Activated T-helper 2 cell treated with anti-CD3 and anti-CD28 coated beads, Interferon-gamma antibody, Interleukin-2, Interleukin-4, amounts not matched to agents 10 μg/mL and 5 μg/mL and 100 μg/mL, durations not matched to agents 14 hours and 24 hours and 36 hours (primary cell): ENCODE results near the gene TTC23. TPM values are rescaled to one million over a fixed set of nuclear protein-coding genes. Genes with fewer than 3 reads are reported as not detected.

Experiments
- DNase-seq: peaks from one replicate; pipeline ENCODE4 v3.0.0; 2021; ENCODE audit warnings: low spot score
- H3K27ac Mint-ChIP-seq: one replicate; pipeline ENCODE4 v1.8.0; 2021; ENCODE audit warnings: mixed read lengths
- H3K27me3 Mint-ChIP-seq: one replicate; pipeline ENCODE4 v1.8.0; 2021; ENCODE audit warnings: low read depth, mixed read lengths
- H3K36me3 Mint-ChIP-seq: one replicate; pipeline ENCODE4 v1.8.0; 2021; ENCODE audit warnings: low read depth, mixed read lengths
- H3K4me1 Mint-ChIP-seq: one replicate; pipeline ENCODE4 v1.8.0; 2021; ENCODE audit warnings: low read depth, mixed read lengths
- H3K4me3 Mint-ChIP-seq: one replicate; pipeline ENCODE4 v1.8.0; 2021; ENCODE audit warnings: low read depth, mild to moderate bottlenecking, moderate library complexity, mixed read lengths
- H3K9me3 Mint-ChIP-seq: one replicate; pipeline ENCODE4 v1.8.0; 2021; ENCODE audit warnings: mixed read lengths
- intact Hi-C: fragments of 100-400 bp; cut with micrococcal nuclease; formaldehyde crosslinking; loops from one replicate; pipeline ENCODE4 v1.15.1; 2023
- total RNA-seq: library from RNA; stranded (reverse); gene quantifications from 2 replicates; pipeline ENCODE4 v1.2.3, GENCODE V29; 2022

TTC23 gene
- total RNA-seq, 1 donor from 2014 or later: 3.9 TPM

DNA sequence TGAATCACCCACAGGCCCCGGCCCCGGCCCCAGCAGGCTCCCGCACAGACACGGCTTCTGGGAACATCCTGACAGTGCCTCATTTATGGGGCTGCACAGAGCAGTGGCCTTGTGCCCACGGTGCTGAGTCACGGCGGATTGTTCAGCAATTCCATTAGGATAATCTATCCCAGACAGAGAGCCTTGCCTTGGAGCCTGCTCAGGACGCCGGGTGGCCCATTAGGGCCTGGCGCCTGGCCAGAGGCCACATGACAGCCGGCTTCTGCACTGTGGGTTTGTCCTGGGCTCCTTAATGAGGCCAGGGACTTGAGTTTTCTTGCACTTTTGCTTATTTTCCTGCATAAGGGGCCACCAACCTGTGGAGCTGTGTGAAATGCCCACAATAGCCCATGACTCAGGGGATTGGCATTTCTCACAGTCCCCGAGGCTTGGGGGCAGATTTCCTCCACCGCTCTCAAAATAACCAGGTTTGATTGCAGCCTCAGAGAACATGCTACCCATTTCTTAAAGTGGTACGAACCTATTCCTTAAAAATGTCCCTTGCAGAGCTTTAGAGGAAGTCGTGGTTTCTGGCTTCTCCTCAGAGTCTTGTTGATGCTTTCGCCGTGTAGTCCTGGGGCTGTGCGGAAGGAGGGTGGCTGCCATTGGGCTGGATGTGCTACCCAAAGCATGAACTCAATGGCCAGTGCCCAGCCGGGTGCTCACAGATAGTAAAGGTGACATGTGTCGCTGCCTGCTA lies 125.5 kb downstream of the TTC23 start:
- H3K9me3 Mint-ChIP-seq: no peaks in the 10 kb centered on the region
- H3K4me1 Mint-ChIP-seq: no peaks in the 10 kb centered on the region
- DNase-seq: no peak
- intact Hi-C loops: no loop called here
- no peaks in the 10 kb centered on the region for H3K36me3 Mint-ChIP-seq
- no peak overlapping the region for H3K4me3 Mint-ChIP-seq
- H3K27me3 Mint-ChIP-seq: no peaks in the 10 kb centered on the region
- no peak overlapping the region for H3K27ac Mint-ChIP-seq

DNA sequence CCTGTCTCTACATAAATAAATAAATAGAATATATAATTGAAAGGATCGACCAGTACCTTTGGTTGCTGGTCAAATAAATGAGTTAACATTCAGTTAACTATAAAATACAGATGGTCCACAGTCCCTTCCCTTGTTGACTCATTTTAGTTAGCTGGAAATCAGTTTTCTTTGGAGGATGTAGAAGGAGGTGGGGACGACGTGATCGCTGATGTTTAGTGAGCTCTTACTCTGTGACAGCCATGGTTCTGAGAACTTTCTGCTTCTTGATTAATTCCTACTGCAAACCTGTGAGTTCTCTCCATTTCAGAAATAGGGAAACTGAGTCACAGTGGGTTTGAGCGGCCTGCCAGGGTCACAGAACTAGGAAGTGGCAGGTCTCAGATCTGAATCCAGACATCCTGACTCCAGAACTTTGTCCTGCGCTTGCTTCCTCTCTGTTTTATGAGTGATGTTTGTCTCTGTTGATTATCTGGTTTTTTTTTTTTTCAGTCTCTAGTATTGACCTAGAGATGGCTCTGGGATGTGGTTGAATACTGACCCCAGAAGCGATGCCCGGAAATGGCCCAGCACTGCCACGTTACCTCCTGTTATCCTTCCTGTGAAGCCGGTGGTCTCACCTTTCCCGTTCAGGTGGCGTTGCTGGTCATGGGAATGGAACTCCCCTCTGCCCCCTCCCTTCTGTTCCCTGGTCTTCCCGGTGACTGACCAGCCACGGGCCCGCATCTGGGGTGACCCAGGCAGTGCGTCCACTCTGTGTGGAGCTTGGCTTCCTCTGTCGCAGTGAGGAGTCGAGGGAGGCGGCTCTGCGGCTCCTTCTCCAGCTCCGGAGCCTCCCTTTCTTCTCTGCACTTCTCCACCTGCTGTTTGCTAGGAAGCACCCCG lies 126.3 kb downstream of the TTC23 start:
- no peak overlapping the region for H3K4me3 Mint-ChIP-seq
- no peak for DNase-seq
- no peak overlapping the region for H3K27ac Mint-ChIP-seq
- intact Hi-C loops: no loop called here
- H3K27me3 Mint-ChIP-seq: no peaks in the 10 kb centered on the region
- no peaks in the 10 kb centered on the region for H3K9me3 Mint-ChIP-seq
- H3K4me1 Mint-ChIP-seq: no peaks in the 10 kb centered on the region
- H3K36me3 Mint-ChIP-seq: no peaks in the 10 kb centered on the region

DNA sequence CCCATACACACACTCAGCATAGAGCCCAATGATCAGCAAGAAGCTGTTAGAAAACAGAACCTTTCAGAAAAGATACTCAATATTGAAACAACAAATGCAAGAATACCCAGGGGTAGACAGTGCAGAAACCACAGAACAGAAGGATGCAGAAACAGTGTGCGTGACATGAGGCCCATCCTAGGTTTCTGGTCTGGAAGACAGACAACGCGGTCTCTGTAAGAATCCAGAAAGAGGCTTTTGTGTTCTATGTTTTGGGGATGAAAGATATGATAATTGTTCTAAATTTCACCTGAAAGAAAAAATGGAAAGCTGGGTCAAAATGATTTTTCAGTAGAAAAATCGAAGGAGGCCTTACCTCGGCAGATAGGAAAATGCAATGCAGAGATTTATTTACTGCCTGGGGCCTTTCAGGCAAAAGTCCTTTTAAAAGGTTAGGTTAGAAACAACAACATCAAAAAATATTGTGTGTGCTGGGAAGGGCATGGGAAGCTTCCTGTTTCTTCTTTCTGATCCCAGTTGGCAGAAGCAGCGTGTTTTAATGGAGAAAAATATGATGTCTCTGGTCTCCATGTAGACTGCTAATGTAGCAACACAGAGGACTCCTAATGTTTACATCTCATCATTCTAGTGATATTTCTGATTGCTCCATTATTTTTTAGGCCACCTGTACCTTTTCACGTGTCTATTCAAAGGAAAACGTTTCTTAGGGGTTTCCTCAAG lies 127.5 kb downstream of the TTC23 start:
- Mint-ChIP-seq H3K4me3 (no peak overlapping the region), H3K4me1 (no peaks in the 10 kb centered on the region), H3K27me3 (no peaks in the 10 kb centered on the region), H3K36me3 (no peaks in the 10 kb centered on the region), H3K27ac (no peak overlapping the region), H3K9me3 (no peaks in the 10 kb centered on the region)
- no peak for DNase-seq
- intact Hi-C loops: no loop called here

DNA sequence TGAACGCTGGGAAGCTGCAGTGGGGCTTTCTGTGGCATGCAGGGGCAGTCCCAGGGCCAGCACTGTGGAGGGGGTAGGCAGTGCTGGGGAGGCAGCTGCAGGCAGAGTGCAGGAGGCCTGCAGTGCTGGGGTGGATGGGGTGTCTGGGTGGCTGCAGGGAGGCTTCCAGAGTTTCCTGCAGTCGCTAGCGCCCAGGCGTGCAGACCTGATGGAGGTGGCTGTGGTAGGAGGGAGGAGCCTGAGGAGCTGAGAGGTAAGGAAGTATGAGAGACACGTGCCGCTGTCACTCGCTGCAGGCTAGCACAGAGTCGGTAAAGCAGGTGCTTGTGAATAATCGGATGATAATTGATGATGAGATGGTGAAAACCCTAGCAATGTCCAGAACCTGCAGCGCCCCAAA lies 128.2 kb downstream of the TTC23 start:
- Mint-ChIP-seq H3K9me3 (no peaks in the 10 kb centered on the region), H3K4me1 (no peaks in the 10 kb centered on the region), H3K4me3 (no peak overlapping the region), H3K27me3 (no peaks in the 10 kb centered on the region), H3K36me3 (no peaks in the 10 kb centered on the region), H3K27ac (no peak overlapping the region)
- intact Hi-C loops: no loop called here
- DNase-seq: no peak

DNA sequence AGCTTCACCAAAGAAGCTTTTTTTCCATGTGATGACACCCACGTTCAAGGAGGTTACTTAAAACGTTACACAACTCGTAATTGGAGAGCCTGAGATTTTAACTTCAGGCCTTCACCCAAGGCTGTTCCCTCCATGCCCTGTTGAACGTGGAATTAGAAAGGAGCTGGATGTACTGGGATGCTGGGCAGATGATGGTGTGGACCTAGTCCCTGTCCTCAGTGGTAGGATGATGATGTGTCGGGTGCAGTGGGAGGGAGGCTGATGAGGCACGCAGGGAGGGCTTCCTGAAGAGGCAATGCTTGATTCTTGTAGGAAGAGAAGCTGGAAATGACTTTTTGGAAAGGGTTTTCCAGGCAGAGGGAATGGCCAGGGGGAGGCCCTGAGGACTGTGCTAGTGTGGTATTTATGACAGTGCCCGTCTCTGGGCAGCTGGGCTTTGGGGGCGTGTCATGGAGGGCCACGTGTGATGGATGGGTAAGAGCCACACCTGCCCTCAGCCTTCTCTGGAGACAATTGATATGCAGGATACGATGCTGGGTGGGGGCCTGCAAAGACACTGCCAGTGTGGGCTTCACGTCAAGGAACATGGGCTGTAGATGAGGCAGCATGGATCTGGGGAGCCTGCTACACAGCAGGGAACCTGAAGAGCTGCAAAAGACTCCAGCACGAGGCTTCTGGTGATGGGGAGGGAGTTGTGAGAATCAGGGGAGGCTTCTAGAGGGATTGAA lies 129.2 kb downstream of the TTC23 start:
- Mint-ChIP-seq H3K36me3 (no peaks in the 10 kb centered on the region), H3K27ac (no peak overlapping the region), H3K4me1 (no peaks in the 10 kb centered on the region), H3K27me3 (no peaks in the 10 kb centered on the region), H3K9me3 (no peaks in the 10 kb centered on the region), H3K4me3 (no peak overlapping the region)
- intact Hi-C loops: no loop called here
- DNase-seq: no peak

DNA sequence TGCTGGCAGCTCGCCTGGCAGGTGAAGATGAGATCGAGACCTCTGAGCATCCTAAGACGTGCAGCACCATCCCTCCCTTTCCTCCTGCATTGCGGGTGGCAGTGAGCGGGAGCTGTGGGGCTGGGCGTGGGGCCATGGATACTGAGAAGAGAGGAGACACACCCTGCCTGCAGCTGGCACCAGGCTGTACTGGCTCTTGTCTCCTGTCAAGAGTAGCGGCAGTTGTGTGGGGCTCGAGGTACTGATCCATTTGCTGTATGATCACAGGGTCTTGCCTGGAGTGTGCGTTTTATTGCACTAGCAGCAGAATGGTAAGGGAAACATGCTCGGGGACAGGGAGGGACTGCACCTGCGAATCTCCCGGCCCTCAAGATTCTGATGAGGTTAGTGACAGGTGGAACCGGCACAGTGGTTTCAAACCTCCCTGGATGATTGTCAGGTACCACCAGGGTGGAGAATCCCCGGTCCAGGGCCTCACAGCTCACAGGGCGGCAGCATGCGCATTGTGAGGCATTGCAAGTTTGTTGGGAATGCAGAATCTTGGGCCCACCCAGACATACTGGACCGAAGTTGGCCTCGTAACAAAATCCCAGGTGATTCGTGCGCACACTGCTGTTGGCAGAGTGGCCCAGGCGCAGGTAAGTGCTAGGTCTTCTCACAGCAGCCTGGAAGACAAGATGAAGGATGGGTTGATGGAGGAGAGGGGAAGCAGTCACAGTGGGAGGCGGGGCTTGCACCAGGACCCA lies 130.4 kb downstream of the TTC23 start:
- intact Hi-C loops: no loop called here
- Mint-ChIP-seq H3K4me1 (no peaks in the 10 kb centered on the region), H3K27ac (no peak overlapping the region), H3K4me3 (no peak overlapping the region), H3K27me3 (no peaks in the 10 kb centered on the region), H3K9me3 (no peaks in the 10 kb centered on the region), H3K36me3 (no peaks in the 10 kb centered on the region)
- DNase-seq: no peak

DNA sequence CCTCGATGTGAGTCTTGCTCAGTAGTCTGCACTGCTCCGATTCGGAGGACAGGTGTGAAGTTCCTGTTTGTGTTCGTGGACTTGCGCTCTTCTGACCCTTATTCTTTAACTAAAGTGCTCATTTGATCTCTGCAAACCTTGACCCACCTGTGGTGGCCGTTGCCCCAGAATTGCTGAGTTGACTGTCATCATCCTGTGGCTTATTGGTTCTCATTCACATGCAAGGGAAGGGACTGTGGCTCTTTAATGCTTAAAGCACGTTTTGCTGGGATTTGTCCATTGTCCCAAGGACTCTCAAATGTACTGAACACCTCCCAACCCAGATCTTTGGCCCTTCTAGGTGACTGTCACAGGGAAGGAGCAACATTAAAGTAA lies 131.1 kb downstream of the TTC23 start:
- H3K9me3 Mint-ChIP-seq: no peaks in the 10 kb centered on the region
- no peak overlapping the region for H3K27ac Mint-ChIP-seq
- intact Hi-C loops: no loop called here
- DNase-seq: no peak
- H3K36me3 Mint-ChIP-seq: no peaks in the 10 kb centered on the region
- H3K27me3 Mint-ChIP-seq: no peaks in the 10 kb centered on the region
- H3K4me3 Mint-ChIP-seq: no peak overlapping the region
- no peaks in the 10 kb centered on the region for H3K4me1 Mint-ChIP-seq

DNA sequence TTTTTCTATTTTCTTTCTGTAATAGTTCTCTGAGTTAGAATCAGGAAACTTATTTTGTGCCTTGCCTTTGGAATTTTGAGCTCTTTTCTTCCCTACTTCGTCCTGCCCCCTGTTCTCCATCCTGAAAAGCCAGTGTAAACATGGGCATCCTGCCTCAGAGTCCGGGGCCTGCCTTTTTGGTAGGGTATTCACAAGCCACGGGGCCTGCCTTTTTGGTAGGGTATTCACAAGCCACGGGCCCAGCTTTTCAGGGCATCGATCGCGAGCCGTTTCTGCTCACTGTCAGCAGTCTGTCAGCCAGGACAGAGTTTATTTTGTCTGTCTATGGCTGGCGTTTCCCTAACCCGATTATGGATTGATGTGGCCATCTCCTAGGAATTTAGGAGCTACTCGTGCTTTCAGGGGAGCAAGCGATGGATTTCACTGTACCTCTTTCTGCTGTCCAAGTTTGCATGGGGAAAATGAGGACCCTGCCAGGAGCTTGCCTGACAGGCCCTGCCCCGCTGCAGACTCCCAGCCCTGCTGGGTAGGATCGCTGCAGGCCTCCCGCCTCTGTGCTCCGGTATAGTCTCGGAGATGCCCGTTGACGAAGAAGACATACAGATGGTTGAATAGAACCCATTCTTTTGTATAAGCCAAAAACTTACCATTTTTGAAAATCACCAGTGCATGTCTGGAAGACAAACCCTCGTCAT lies 131.7 kb downstream of the TTC23 start:
- intact Hi-C loops: no loop called here
- H3K27me3 Mint-ChIP-seq: no peaks in the 10 kb centered on the region
- H3K4me3 Mint-ChIP-seq: no peak overlapping the region
- H3K27ac Mint-ChIP-seq: no peak overlapping the region
- no peak for DNase-seq
- no peaks in the 10 kb centered on the region for H3K36me3 Mint-ChIP-seq
- H3K9me3 Mint-ChIP-seq: no peaks in the 10 kb centered on the region
- no peaks in the 10 kb centered on the region for H3K4me1 Mint-ChIP-seq

DNA sequence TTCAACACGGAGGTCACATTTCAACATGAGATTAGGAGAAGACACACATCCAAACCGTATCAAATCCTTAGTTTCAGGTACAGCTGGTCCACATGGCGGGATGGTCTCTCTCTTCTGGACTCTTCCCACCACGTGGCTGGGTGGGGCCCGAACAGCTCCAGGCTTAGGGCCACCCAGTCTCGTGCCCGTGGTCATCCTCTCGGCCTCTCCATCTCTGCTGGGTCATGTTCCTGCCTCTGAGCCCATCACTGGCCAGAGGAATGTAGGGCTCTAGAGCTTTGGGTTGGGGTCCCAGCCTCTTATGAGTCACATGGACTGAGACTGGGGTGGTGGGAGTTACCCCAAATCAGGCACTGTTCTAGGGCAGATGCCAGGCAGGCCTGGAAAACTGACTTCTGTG lies 132.3 kb downstream of the TTC23 start:
- Mint-ChIP-seq H3K4me3 (no peak overlapping the region), H3K27me3 (peaks cover 3% of the 10 kb centered on the region), H3K36me3 (no peaks in the 10 kb centered on the region), H3K9me3 (no peaks in the 10 kb centered on the region), H3K4me1 (no peaks in the 10 kb centered on the region), H3K27ac (no peak overlapping the region)
- no peak for DNase-seq
- intact Hi-C loops: no loop called here

DNA sequence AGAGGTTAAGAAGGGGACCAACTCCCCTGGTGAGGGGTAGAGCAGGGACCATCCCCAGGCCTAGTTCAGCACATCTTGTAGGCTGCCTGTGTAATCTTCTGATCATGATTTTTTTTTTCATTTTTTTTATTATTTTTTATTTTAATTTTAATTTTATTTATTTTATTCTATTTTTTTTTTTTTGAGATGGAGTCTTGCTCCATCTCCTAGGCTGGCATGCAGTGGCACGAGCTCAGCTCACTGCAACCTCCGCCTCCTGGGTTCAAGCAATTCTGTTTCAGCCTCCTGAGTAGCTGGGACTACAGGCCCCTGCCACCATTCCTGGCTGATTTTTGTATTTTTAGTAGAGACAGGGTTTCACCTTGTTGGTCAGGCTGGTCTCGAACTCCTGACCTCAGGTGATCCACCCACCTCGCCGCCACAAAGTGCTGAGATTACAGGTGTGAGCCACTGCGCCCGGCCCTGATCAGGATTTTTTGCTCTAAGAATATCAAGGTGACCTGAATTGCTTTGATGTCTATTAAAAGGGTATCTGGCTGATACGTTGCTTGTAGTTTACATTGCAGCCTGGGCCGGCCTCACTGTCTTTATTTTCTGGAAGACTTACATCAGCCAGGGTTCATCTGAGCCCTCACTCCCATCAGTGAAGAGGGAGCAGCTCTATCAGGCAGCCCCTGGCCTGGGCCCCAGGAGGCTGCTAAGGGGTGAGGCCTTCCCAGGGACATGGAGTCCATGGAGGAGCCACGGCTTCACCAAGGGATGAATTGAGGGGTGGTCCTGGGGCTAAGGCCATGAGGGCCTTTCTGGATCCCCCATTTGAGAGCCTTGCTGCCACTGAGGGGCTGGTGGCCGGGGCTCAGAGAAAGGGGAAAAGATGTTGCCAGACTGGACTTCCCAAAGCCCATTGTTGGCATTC lies 133.8 kb downstream of the TTC23 start:
- no peaks in the 10 kb centered on the region for H3K36me3 Mint-ChIP-seq
- intact Hi-C loops: no loop called here
- H3K4me3 Mint-ChIP-seq: no peak overlapping the region
- no peaks in the 10 kb centered on the region for H3K9me3 Mint-ChIP-seq
- H3K27ac Mint-ChIP-seq: no peak overlapping the region
- no peak for DNase-seq
- peaks cover 2% of the 10 kb centered on the region for H3K4me1 Mint-ChIP-seq
- H3K27me3 Mint-ChIP-seq: peaks cover 8% of the 10 kb centered on the region
